Measurements from ENCODE around the gene IL10RB.

Gene IL10RB

DNA sequence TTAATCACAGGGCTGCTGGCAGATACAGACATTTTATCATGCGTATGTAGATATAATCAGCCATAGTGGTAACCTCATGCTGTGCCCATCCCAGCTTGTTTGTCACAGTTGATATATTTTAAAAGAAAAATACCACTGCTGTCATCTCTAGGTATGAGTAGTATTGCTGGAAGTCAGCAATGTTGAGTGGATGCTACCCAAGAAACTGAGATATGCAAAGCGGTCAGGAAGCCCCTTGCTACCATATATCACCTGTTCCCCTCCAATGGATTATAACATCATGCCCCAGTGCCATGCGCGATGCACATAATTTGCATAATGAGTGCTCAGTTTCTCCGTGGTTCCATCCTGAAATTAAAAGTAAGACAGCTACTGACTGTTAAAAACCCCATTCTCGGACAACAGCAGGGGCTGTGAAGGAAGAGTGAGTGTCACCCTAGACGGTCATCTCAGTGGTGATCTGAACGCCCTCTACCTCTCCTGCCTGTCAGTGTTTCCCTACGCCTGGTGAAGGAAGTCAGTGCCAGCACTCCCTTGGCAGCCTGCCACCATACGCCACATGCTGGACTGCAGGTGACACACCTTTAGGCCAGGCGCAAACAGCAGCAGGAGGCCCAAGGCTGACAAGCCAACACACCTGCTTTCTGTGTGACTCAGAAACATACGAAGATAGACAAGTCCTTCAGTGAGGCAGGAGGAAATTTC is 2.7 kb downstream of the IL10RB start:
- TF ChIP-seq TCF4 (CRISPR knock-in tag; IDR thresholded peaks at IDR 0.05; ENCODE audit: borderline replicate concordance): no peak
- TF ChIP-seq, protein P1, sequence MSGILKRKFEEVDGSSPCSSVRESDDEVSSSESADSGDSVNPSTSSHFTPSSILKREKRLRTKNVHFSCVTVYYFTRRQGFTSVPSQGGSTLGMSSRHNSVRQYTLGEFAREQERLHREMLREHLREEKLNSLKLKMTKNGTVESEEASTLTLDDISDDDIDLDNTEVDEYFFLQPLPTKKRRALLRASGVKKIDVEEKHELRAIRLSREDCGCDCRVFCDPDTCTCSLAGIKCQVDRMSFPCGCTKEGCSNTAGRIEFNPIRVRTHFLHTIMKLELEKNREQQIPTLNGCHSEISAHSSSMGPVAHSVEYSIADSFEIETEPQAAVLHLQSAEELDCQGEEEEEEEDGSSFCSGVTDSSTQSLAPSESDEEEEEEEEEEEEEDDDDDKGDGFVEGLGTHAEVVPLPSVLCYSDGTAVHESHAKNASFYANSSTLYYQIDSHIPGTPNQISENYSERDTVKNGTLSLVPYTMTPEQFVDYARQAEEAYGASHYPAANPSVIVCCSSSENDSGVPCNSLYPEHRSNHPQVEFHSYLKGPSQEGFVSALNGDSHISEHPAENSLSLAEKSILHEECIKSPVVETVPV (CRISPR knock-in tag; IDR thresholded peaks at IDR 0.05): no peak
- TF ChIP-seq, protein P2, sequence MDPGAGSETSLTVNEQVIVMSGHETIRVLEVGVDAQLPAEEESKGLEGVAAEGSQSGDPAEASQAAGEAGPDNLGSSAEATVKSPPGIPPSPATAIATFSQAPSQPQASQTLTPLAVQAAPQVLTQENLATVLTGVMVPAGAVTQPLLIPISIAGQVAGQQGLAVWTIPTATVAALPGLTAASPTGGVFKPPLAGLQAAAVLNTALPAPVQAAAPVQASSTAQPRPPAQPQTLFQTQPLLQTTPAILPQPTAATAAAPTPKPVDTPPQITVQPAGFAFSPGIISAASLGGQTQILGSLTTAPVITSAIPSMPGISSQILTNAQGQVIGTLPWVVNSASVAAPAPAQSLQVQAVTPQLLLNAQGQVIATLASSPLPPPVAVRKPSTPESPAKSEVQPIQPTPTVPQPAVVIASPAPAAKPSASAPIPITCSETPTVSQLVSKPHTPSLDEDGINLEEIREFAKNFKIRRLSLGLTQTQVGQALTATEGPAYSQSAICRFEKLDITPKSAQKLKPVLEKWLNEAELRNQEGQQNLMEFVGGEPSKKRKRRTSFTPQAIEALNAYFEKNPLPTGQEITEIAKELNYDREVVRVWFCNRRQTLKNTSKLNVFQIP (CRISPR knock-in tag; IDR thresholded peaks at IDR 0.05; ENCODE audit: borderline replicate concordance, low read depth): no peak
- TF ChIP-seq ZNF8 (CRISPR knock-in tag; IDR thresholded peaks at IDR 0.05): no peak
- TF ChIP-seq ZFP30 (CRISPR knock-in tag; IDR thresholded peaks at IDR 0.05): no peak
- no peak for TF ChIP-seq SNAI2 (CRISPR knock-in tag; IDR thresholded peaks at IDR 0.05)
- no peak for TF ChIP-seq ESRRG (CRISPR knock-in tag; IDR thresholded peaks at IDR 0.05)
- no peak for TF ChIP-seq OSR1 (CRISPR knock-in tag; IDR thresholded peaks at IDR 0.05)
- TF ChIP-seq BACH2 (CRISPR knock-in tag; IDR thresholded peaks at IDR 0.05; ENCODE audit: borderline replicate concordance): no peak
- no peak for TF ChIP-seq CSDC2 (CRISPR knock-in tag; IDR thresholded peaks at IDR 0.05)
- no peak for TF ChIP-seq TOX (CRISPR knock-in tag; IDR thresholded peaks at IDR 0.05; ENCODE audit: borderline replicate concordance)
- no peak for TF ChIP-seq GLIS3 (CRISPR knock-in tag; IDR thresholded peaks at IDR 0.05)
- no peak for ATAC-seq

DNA sequence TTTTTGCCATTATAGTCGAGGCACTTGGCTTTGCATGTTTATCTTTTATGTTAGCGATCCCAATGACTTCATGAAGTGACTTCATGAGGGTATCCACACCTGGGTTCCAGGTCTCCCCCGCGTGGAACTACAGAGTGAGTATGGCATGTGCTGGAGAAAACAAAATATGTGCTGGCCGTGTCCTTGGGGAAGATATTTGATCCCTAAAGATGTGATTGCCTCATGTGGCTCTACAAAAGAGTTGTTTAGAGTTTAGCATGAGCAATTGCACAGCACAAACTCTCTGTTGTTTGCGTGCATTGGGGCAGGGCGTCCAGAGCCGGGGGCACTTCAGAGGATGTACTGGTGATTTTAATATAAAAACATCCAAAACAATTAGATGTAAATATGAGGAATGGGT is 4.8 kb downstream of the IL10RB start:
- TF ChIP-seq, protein P2 (CRISPR knock-in tag; IDR thresholded peaks at IDR 0.05; ENCODE audit: borderline replicate concordance, low read depth): no peak
- TF ChIP-seq ISL1 (CRISPR knock-in tag; IDR thresholded peaks at IDR 0.05): no peak
- TF ChIP-seq, protein P3, sequence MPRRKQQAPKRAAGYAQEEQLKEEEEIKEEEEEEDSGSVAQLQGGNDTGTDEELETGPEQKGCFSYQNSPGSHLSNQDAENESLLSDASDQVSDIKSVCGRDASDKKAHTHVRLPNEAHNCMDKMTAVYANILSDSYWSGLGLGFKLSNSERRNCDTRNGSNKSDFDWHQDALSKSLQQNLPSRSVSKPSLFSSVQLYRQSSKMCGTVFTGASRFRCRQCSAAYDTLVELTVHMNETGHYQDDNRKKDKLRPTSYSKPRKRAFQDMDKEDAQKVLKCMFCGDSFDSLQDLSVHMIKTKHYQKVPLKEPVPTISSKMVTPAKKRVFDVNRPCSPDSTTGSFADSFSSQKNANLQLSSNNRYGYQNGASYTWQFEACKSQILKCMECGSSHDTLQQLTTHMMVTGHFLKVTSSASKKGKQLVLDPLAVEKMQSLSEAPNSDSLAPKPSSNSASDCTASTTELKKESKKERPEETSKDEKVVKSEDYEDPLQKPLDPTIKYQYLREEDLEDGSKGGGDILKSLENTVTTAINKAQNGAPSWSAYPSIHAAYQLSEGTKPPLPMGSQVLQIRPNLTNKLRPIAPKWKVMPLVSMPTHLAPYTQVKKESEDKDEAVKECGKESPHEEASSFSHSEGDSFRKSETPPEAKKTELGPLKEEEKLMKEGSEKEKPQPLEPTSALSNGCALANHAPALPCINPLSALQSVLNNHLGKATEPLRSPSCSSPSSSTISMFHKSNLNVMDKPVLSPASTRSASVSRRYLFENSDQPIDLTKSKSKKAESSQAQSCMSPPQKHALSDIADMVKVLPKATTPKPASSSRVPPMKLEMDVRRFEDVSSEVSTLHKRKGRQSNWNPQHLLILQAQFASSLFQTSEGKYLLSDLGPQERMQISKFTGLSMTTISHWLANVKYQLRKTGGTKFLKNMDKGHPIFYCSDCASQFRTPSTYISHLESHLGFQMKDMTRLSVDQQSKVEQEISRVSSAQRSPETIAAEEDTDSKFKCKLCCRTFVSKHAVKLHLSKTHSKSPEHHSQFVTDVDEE (CRISPR knock-in tag; IDR thresholded peaks at IDR 0.05): no peak
- TF ChIP-seq, protein P4, sequence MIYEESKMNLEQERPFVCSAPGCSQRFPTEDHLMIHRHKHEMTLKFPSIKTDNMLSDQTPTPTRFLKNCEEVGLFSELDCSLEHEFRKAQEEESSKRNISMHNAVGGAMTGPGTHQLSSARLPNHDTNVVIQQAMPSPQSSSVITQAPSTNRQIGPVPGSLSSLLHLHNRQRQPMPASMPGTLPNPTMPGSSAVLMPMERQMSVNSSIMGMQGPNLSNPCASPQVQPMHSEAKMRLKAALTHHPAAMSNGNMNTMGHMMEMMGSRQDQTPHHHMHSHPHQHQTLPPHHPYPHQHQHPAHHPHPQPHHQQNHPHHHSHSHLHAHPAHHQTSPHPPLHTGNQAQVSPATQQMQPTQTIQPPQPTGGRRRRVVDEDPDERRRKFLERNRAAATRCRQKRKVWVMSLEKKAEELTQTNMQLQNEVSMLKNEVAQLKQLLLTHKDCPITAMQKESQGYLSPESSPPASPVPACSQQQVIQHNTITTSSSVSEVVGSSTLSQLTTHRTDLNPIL (CRISPR knock-in tag; IDR thresholded peaks at IDR 0.05; ENCODE audit: low read depth): no peak
- no peak for TF ChIP-seq ZFP30 (CRISPR knock-in tag; IDR thresholded peaks at IDR 0.05)
- no peak for TF ChIP-seq TOX (CRISPR knock-in tag; IDR thresholded peaks at IDR 0.05; ENCODE audit: borderline replicate concordance)
- no peak for TF ChIP-seq CSDC2 (CRISPR knock-in tag; IDR thresholded peaks at IDR 0.05)
- no peak for TF ChIP-seq RARB (CRISPR knock-in tag; IDR thresholded peaks at IDR 0.05)
- TF ChIP-seq ZC3H10 (CRISPR knock-in tag; IDR thresholded peaks at IDR 0.05): no peak
- no peak for TF ChIP-seq ZFP3 (CRISPR knock-in tag; IDR thresholded peaks at IDR 0.05)
- TF ChIP-seq ARNTL (CRISPR knock-in tag; IDR thresholded peaks at IDR 0.05; ENCODE audit: borderline replicate concordance, low read depth): no peak
- no peak for TF ChIP-seq ZNF70 (CRISPR knock-in tag; IDR thresholded peaks at IDR 0.05)
- no peak for TF ChIP-seq TCF4 (CRISPR knock-in tag; IDR thresholded peaks at IDR 0.05; ENCODE audit: borderline replicate concordance)
- TF ChIP-seq, protein P1 (CRISPR knock-in tag; IDR thresholded peaks at IDR 0.05): no peak
- no peak for TF ChIP-seq BACH2 (CRISPR knock-in tag; IDR thresholded peaks at IDR 0.05; ENCODE audit: borderline replicate concordance)
- TF ChIP-seq, protein P5, sequence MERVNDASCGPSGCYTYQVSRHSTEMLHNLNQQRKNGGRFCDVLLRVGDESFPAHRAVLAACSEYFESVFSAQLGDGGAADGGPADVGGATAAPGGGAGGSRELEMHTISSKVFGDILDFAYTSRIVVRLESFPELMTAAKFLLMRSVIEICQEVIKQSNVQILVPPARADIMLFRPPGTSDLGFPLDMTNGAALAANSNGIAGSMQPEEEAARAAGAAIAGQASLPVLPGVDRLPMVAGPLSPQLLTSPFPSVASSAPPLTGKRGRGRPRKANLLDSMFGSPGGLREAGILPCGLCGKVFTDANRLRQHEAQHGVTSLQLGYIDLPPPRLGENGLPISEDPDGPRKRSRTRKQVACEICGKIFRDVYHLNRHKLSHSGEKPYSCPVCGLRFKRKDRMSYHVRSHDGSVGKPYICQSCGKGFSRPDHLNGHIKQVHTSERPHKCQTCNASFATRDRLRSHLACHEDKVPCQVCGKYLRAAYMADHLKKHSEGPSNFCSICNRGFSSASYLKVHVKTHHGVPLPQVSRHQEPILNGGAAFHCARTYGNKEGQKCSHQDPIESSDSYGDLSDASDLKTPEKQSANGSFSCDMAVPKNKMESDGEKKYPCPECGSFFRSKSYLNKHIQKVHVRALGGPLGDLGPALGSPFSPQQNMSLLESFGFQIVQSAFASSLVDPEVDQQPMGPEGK (CRISPR knock-in tag; IDR thresholded peaks at IDR 0.05; ENCODE audit: borderline replicate concordance): no peak
- TF ChIP-seq ZNF565 (CRISPR knock-in tag; conservative IDR thresholded peaks at IDR 0.05; ENCODE audit: low read depth): no peak
- TF ChIP-seq SNAI2 (CRISPR knock-in tag; IDR thresholded peaks at IDR 0.05): no peak
- TF ChIP-seq ESRRG (CRISPR knock-in tag; IDR thresholded peaks at IDR 0.05): no peak
- ATAC-seq: no peak

Data from SK-N-SH treated with all-trans-retinoic acid at 6 μM for 48 hours (cell line).